ENCODE data around the gene DCTPP1.

Gene DCTPP1

DNA sequence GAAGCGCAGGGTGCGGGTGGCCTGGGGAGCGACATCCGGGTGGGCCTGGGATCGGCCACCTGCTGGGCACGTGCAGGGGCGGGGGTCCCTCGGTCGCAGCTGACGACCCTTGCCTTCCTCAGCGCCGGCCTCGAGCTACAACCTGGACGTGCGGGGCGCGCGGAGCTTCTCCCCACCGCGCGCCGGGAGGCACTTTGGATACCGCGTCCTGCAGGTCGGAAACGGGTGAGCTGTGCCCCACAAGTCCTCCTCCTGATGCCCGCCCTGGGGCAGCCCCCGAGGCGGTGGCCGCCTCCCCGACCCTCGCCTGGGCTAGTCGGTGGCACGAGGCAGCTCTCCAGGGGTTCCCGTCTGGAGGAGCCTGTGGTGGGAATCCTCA, 44.2 kb upstream of the DCTPP1 start:
- H3K4me1 ChIP-seq (ENCODE audit: insufficient read depth, poor library complexity, severe bottlenecking): peaks cover 7% of the 10 kb centered on the region
- no peaks in the 10 kb centered on the region for H3K36me3 ChIP-seq (ENCODE audit: low read depth)
- DNase-seq (ENCODE audit: low spot score) (no peak), ATAC-seq (ENCODE audit: low read depth) (no peak)
- H3K9me3 ChIP-seq (ENCODE audit: severe bottlenecking): no peaks in the 10 kb centered on the region
- H3K27ac ChIP-seq (ENCODE audit: poor library complexity, severe bottlenecking): no peak overlapping the region
- no peak overlapping the region for H3K4me3 ChIP-seq (ENCODE audit: severe bottlenecking)
- TF ChIP-seq, protein P1, sequence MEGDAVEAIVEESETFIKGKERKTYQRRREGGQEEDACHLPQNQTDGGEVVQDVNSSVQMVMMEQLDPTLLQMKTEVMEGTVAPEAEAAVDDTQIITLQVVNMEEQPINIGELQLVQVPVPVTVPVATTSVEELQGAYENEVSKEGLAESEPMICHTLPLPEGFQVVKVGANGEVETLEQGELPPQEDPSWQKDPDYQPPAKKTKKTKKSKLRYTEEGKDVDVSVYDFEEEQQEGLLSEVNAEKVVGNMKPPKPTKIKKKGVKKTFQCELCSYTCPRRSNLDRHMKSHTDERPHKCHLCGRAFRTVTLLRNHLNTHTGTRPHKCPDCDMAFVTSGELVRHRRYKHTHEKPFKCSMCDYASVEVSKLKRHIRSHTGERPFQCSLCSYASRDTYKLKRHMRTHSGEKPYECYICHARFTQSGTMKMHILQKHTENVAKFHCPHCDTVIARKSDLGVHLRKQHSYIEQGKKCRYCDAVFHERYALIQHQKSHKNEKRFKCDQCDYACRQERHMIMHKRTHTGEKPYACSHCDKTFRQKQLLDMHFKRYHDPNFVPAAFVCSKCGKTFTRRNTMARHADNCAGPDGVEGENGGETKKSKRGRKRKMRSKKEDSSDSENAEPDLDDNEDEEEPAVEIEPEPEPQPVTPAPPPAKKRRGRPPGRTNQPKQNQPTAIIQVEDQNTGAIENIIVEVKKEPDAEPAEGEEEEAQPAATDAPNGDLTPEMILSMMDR (IDR thresholded peaks at IDR 0.05; ENCODE audit: poor library complexity, severe bottlenecking): no peak
- no peaks in the 10 kb centered on the region for H3K27me3 ChIP-seq (ENCODE audit: insufficient read depth, poor library complexity, severe bottlenecking)

DNA sequence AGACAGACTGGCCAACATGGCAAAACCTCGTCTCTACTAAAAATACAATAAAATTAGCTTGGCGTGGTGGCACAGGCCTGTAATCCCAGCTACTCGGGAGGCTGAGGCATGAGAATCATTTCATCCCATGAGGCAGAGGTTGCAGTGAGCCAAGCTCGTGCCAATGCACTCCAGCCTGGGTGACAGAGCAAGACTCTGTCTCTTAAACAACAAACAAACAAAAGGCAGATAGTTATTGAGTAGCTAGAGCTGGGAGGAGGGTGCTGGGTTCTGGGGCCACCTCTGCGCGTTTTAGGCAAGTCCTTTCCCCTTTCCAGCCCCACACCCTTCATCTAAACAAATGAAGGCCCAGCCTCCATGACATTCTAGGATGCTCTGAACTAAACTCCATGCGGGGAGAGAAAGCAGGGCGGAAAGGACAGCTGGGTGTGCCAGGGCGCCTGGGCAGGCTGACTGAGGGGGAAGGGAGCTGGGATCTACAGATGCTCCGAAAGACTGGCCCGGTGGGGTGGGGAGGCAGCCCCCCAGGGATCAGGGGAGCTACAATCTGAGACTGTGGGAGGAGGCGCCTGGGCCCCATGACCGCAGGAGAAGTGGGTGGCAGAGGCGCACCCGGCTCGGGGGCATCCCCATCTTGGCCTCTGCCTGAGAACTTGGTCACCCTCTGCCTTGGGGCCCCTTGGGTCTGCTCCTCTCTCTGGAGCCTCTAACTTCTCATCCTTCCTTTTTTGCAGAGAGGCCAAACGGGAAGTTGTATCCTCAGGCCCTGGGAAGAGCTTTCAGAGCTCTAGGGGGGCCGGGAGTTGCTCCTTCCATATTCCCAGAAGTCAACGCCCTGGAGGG, 43.6 kb upstream of the DCTPP1 start:
- no peak for DNase-seq (ENCODE audit: low spot score)
- Histone ChIP-seq H3K27ac (ENCODE audit: poor library complexity, severe bottlenecking) (no peak overlapping the region), H3K36me3 (ENCODE audit: low read depth) (no peaks in the 10 kb centered on the region), H3K27me3 (ENCODE audit: insufficient read depth, poor library complexity, severe bottlenecking) (no peaks in the 10 kb centered on the region), H3K4me1 (ENCODE audit: insufficient read depth, poor library complexity, severe bottlenecking) (peaks cover 7% of the 10 kb centered on the region), H3K9me3 (ENCODE audit: severe bottlenecking) (no peaks in the 10 kb centered on the region), H3K4me3 (ENCODE audit: severe bottlenecking) (no peak overlapping the region)
- ATAC-seq (ENCODE audit: low read depth): no peak
- TF ChIP-seq, protein P1 (IDR thresholded peaks at IDR 0.05; ENCODE audit: poor library complexity, severe bottlenecking): no peak

DNA sequence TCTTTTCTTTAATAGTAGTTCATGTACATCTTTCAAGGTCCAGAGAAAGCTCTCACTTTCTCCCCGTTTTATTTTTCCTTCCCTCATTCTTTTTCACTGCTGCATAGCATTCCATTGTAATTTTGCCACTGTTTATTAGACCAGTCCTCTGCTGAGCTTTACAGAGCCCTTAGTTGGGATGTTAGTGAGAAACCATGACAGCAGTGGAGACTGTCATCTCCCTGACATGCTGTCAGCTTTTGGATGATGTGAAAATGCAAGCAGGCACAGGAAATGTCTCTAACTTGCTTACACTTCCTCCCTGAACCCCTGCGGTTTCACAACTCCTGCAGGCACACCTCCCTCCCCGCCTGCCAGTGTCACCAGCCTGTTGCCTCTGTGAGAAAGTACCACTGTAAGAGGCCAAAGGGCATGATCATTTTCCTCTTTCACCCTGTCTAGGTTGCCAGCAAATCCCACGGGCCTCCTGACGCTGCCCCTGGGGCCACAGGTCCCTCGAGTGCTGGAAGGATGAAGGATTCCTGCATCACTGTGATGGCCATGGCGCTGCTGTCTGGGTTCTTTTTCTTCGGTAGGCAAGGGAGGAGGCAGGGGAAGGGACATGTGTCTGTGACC, 42.6 kb upstream of the DCTPP1 start, which contains the start of gene ITGAL:
Gene ITGAL, plus strand, starts transcription at position 415 of the 615 bp plus-strand sequence. Its CDS starts 96 bp downstream, at position 511.
- Histone ChIP-seq H3K27me3 (ENCODE audit: insufficient read depth, poor library complexity, severe bottlenecking) (no peaks in the 10 kb centered on the region), H3K4me3 (ENCODE audit: severe bottlenecking) (no peak within 1 kb of the TSS), H3K4me1 (ENCODE audit: insufficient read depth, poor library complexity, severe bottlenecking) (peaks cover 7% of the 10 kb centered on the region), H3K27ac (ENCODE audit: poor library complexity, severe bottlenecking) (no peak within 1 kb of the TSS), H3K36me3 (ENCODE audit: low read depth) (no peaks in the 10 kb centered on the region), H3K9me3 (ENCODE audit: severe bottlenecking) (no peaks in the 10 kb centered on the region)
- TF ChIP-seq, protein P1 (IDR thresholded peaks at IDR 0.05; ENCODE audit: poor library complexity, severe bottlenecking): no peak
- DNase-seq (ENCODE audit: low spot score) (no peak), ATAC-seq (ENCODE audit: low read depth) (no peak)

DNA sequence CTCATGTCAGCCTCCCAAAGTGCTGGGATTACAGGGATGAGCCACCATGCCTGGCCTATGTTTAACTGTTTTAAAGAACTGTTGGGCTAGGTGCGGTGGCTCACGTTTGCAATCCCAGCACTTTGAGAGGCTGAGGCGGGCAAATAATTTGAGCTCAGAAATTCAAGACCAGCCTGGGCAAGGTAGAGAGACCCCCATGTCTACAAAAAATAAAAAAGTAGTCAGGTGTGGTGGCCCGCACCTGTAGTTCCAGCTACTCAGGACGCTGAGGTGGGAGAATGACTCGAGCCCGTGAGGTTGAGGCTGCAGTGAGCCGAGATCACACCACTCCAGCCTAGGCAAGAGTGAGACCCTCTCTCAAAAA, 40.8 kb upstream of the DCTPP1 start:
- no peak for DNase-seq (ENCODE audit: low spot score)
- Histone ChIP-seq H3K27me3 (ENCODE audit: insufficient read depth, poor library complexity, severe bottlenecking) (no peaks in the 10 kb centered on the region), H3K9me3 (ENCODE audit: severe bottlenecking) (no peaks in the 10 kb centered on the region), H3K4me3 (ENCODE audit: severe bottlenecking) (no peak overlapping the region), H3K36me3 (ENCODE audit: low read depth) (no peaks in the 10 kb centered on the region), H3K27ac (ENCODE audit: poor library complexity, severe bottlenecking) (no peak overlapping the region), H3K4me1 (ENCODE audit: insufficient read depth, poor library complexity, severe bottlenecking) (peaks cover 7% of the 10 kb centered on the region)
- TF ChIP-seq, protein P1 (IDR thresholded peaks at IDR 0.05; ENCODE audit: poor library complexity, severe bottlenecking): no peak
- no peak for ATAC-seq (ENCODE audit: low read depth)

DNA sequence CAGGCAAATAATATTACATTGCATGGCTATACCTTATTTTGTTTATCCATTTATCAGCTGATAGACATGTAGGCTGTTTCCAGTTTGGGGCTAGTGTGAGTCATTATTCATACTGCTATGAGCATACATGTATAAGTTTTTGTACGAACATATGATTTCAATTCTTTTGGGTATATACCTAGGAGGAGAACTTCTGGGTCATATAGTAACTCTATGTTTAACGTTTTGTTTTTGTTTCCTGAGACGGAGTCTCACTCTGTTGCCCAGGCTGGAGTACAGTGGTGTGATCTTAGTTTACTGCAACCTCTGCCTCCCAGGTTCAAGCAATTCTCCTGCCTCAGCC, 40.3 kb upstream of the DCTPP1 start:
- Histone ChIP-seq H3K4me1 (ENCODE audit: insufficient read depth, poor library complexity, severe bottlenecking) (peaks cover 7% of the 10 kb centered on the region), H3K36me3 (ENCODE audit: low read depth) (no peaks in the 10 kb centered on the region)

More for the DNA sequence above, 40.3 kb upstream of the DCTPP1 start:
- Histone ChIP-seq H3K27me3 (ENCODE audit: insufficient read depth, poor library complexity, severe bottlenecking) (no peaks in the 10 kb centered on the region), H3K4me3 (ENCODE audit: severe bottlenecking) (no peak overlapping the region), H3K9me3 (ENCODE audit: severe bottlenecking) (no peaks in the 10 kb centered on the region), H3K27ac (ENCODE audit: poor library complexity, severe bottlenecking) (peak overlapping the region; percentile 33)
- ATAC-seq (ENCODE audit: low read depth) (no peak), DNase-seq (ENCODE audit: low spot score) (no peak)
- TF ChIP-seq, protein P1 (IDR thresholded peaks at IDR 0.05; ENCODE audit: poor library complexity, severe bottlenecking): no peak

Measured in RWPE2 (cell line).